Measurements from ENCODE around the gene BNC2. TPM values are rescaled to one million over a fixed set of nuclear protein-coding genes. Genes with fewer than 3 reads are reported as not detected.
A peak's percentile ranks its signal among the peaks of the same experiment; 100 is the strongest.

BNC2 gene
- total RNA-seq, 1 donor from 2014 or later = 38.0 TPM

- no peak overlapping the region for H3K27ac ChIP-seq (ENCODE audit: low read depth, low read length)
- H3K4me3 ChIP-seq (ENCODE audit: insufficient read depth, low read depth, low read length) = no peak overlapping the region
- no peaks in the 10 kb centered on the region for H3K36me3 ChIP-seq (ENCODE audit: insufficient read depth, low read length)
- peaks cover 22% of the 10 kb centered on the region for H3K4me1 ChIP-seq (ENCODE audit: insufficient read depth, low read length)
- peaks cover 35% of the 10 kb centered on the region for H3K79me2 ChIP-seq (ENCODE audit: insufficient read depth, low read length)
- FAIRE-seq (no peak), DNase-seq (ENCODE audit: low read depth) (no peak)
- H4K20me1 ChIP-seq (ENCODE audit: insufficient read depth, low read length) = peaks cover 15% of the 10 kb centered on the region
- H3K9me3 Mint-ChIP-seq (ENCODE audit: unreplicated experiment) = no peaks in the 10 kb centered on the region
- no peak overlapping the region for H3K4me2 ChIP-seq (ENCODE audit: low read length)
- H2AFZ ChIP-seq (ENCODE audit: low read depth, low read length) = no peak overlapping the region
- TF ChIP-seq CTCF (IDR thresholded peaks at IDR 0.05; ENCODE audit: insufficient read depth, low read depth, low read length) (no peak), EZH2 (IDR thresholded peaks at IDR 0.05; ENCODE audit: insufficient read depth, low read length) (no peak)
- H3K4me1 Mint-ChIP-seq (ENCODE audit: low read depth, unreplicated experiment) = peaks cover 33% of the 10 kb centered on the region
- H3K4me3 Mint-ChIP-seq (ENCODE audit: unreplicated experiment) = no peak overlapping the region
- H3K9me3 ChIP-seq (ENCODE audit: insufficient read depth, low read depth, low read length) = no peaks in the 10 kb centered on the region
- H3K36me3 Mint-ChIP-seq (ENCODE audit: low read depth, unreplicated experiment) = peaks cover 5% of the 10 kb centered on the region
- no peak overlapping the region for H3K9ac ChIP-seq (ENCODE audit: low read length)
- H3K27ac Mint-ChIP-seq (ENCODE audit: unreplicated experiment) = no peak overlapping the region
- H3K27me3 ChIP-seq (ENCODE audit: insufficient read depth, low read length) = no peaks in the 10 kb centered on the region
- no peaks in the 10 kb centered on the region for H3K27me3 Mint-ChIP-seq (ENCODE audit: low read depth, unreplicated experiment)
These were observed 195.3 kb downstream of the BNC2 start for GRCh38 chr9:16675131-16675530.

- Histone ChIP-seq H3K4me1 (ENCODE audit: insufficient read depth, low read length) (peaks cover 17% of the 10 kb centered on the region), H3K36me3 (ENCODE audit: insufficient read depth, low read length) (no peaks in the 10 kb centered on the region), H3K9me3 (ENCODE audit: insufficient read depth, low read depth, low read length) (no peaks in the 10 kb centered on the region), H3K79me2 (ENCODE audit: insufficient read depth, low read length) (peaks cover 44% of the 10 kb centered on the region), H3K27ac (ENCODE audit: low read depth, low read length) (no peak overlapping the region), H4K20me1 (ENCODE audit: insufficient read depth, low read length) (peaks cover 15% of the 10 kb centered on the region), H3K27me3 (ENCODE audit: insufficient read depth, low read length) (no peaks in the 10 kb centered on the region), H3K4me3 (ENCODE audit: insufficient read depth, low read depth, low read length) (no peak overlapping the region), H3K4me2 (ENCODE audit: low read length) (no peak overlapping the region), H3K9ac (ENCODE audit: low read length) (no peak overlapping the region), H2AFZ (ENCODE audit: low read depth, low read length) (no peak overlapping the region)
- H3K4me1 Mint-ChIP-seq (ENCODE audit: low read depth, unreplicated experiment) = peaks cover 36% of the 10 kb centered on the region
- H3K27me3 Mint-ChIP-seq (ENCODE audit: low read depth, unreplicated experiment) = no peaks in the 10 kb centered on the region
- no peak overlapping the region for H3K27ac Mint-ChIP-seq (ENCODE audit: unreplicated experiment)
- H3K4me3 Mint-ChIP-seq (ENCODE audit: unreplicated experiment) = no peak overlapping the region
- DNase-seq (ENCODE audit: low read depth) (peak; percentile 31), FAIRE-seq (no peak)
- TF ChIP-seq EZH2 (IDR thresholded peaks at IDR 0.05; ENCODE audit: insufficient read depth, low read length) = no peak
- TF ChIP-seq CTCF (IDR thresholded peaks at IDR 0.05; ENCODE audit: insufficient read depth, low read depth, low read length) = no peak
- no peaks in the 10 kb centered on the region for H3K9me3 Mint-ChIP-seq (ENCODE audit: unreplicated experiment)
- H3K36me3 Mint-ChIP-seq (ENCODE audit: low read depth, unreplicated experiment) = peaks cover 5% of the 10 kb centered on the region
These were observed 197.3 kb downstream of the BNC2 start for GRCh38 chr9:16673171-16673570.

GRCh38 chr9:16672501-16672900, 198.0 kb downstream of the BNC2 start:
- Mint-ChIP-seq H3K27me3 (ENCODE audit: low read depth, unreplicated experiment) (no peaks in the 10 kb centered on the region), H3K4me1 (ENCODE audit: low read depth, unreplicated experiment) (peaks cover 36% of the 10 kb centered on the region), H3K36me3 (ENCODE audit: low read depth, unreplicated experiment) (peaks cover 5% of the 10 kb centered on the region), H3K4me3 (ENCODE audit: unreplicated experiment) (no peak overlapping the region), H3K9me3 (ENCODE audit: unreplicated experiment) (no peaks in the 10 kb centered on the region), H3K27ac (ENCODE audit: unreplicated experiment) (peak overlapping the region; percentile 79)
- Histone ChIP-seq H3K79me2 (ENCODE audit: insufficient read depth, low read length) (peaks cover 50% of the 10 kb centered on the region), H3K4me3 (ENCODE audit: insufficient read depth, low read depth, low read length) (no peak overlapping the region), H3K4me1 (ENCODE audit: insufficient read depth, low read length) (peaks cover 17% of the 10 kb centered on the region), H3K4me2 (ENCODE audit: low read length) (no peak overlapping the region), H3K27me3 (ENCODE audit: insufficient read depth, low read length) (no peaks in the 10 kb centered on the region), H3K36me3 (ENCODE audit: insufficient read depth, low read length) (no peaks in the 10 kb centered on the region), H2AFZ (ENCODE audit: low read depth, low read length) (no peak overlapping the region), H4K20me1 (ENCODE audit: insufficient read depth, low read length) (peaks cover 19% of the 10 kb centered on the region), H3K9me3 (ENCODE audit: insufficient read depth, low read depth, low read length) (no peaks in the 10 kb centered on the region), H3K27ac (ENCODE audit: low read depth, low read length) (no peak overlapping the region), H3K9ac (ENCODE audit: low read length) (no peak overlapping the region)
- FAIRE-seq = peak; percentile 23
- TF ChIP-seq EZH2 (IDR thresholded peaks at IDR 0.05; ENCODE audit: insufficient read depth, low read length) (no peak), CTCF (IDR thresholded peaks at IDR 0.05; ENCODE audit: insufficient read depth, low read depth, low read length) (no peak)
- no peak for DNase-seq (ENCODE audit: low read depth)

Measured in astrocyte (in vitro differentiated cells and primary cell).